Activated T-cell treated with anti-CD3 and anti-CD28 coated beads, Interleukin-2, amount 50 U/mL, for 72 hours (primary cell): ENCODE results near the gene STARD10. TPM values are rescaled to one million over a fixed set of nuclear protein-coding genes. Genes with fewer than 3 reads are reported as not detected.
A peak's percentile ranks its signal among the peaks of the same experiment; 100 is the strongest.
"Not testable (repeated sequence)": the region's sequence is repeated elsewhere in the genome, so short reads cannot be mapped to it uniquely, and the experiment has no call there.

Source experiments
- ATAC-seq, 2 donors: fragments of 150-1000 bp; cut with Tn5 transposase; replicated peaks in 1 of 2; 2 replicates each; pipeline ENCODE4 v1.10.0; 2021; ENCODE audit warnings: moderate library complexity in 2 of 2, mild to moderate bottlenecking in 1 of 2
- DNase-seq, 2 donors: peaks; one replicate each; pipeline ENCODE4 v3.0.0; 2021 to 2022; ENCODE audit warnings: mixed read lengths in 1 of 2
- H3K27ac Mint-ChIP-seq: one replicate; pipeline ENCODE4 v1.8.0; 2022; ENCODE audit warnings: mild to moderate bottlenecking, moderate library complexity, mixed read lengths
- H3K27me3 Mint-ChIP-seq: one replicate; pipeline ENCODE4 v1.8.0; 2022; ENCODE audit warnings: low read depth, mixed read lengths
- H3K36me3 Mint-ChIP-seq, 2 donors: one replicate each; pipeline ENCODE4 v1.8.0; 2022; ENCODE audit warnings: mixed read lengths in 2 of 2, mild to moderate bottlenecking in 1 of 2; ENCODE audit not compliant: insufficient read depth in 2 of 2
- H3K4me1 Mint-ChIP-seq: one replicate; pipeline ENCODE4 v1.8.0; 2022; ENCODE audit warnings: low read depth, mixed read lengths
- H3K4me3 Mint-ChIP-seq, 2 donors: one replicate each; pipeline ENCODE4 v1.8.0; 2022; ENCODE audit warnings: mild to moderate bottlenecking in 2 of 2, mixed read lengths in 2 of 2, moderate library complexity in 2 of 2
- H3K9me3 Mint-ChIP-seq, 2 donors: one replicate each; pipeline ENCODE4 v1.8.0; 2022; ENCODE audit warnings: mixed read lengths in 2 of 2
- total RNA-seq, 2 donors: library from RNA; stranded (reverse); gene quantifications; one replicate each; pipeline ENCODE4 v1.2.3, GENCODE V29; 2022

The STARD10 gene
- total RNA-seq, 2 donors from 2014 or later, result 31.9 to 41.3 TPM

- H3K4me3 Mint-ChIP-seq, result peak overlapping the region; percentile 75 to 81
- H3K27me3 Mint-ChIP-seq, H3K9me3 Mint-ChIP-seq, ATAC-seq, DNase-seq: not testable (repeated sequence)
- peaks cover 43% of the 10 kb centered on the region for H3K4me1 Mint-ChIP-seq
- H3K36me3 Mint-ChIP-seq, result peaks cover 5 to 27% of the 10 kb centered on the region in 2 donors
- H3K27ac Mint-ChIP-seq, result peak overlapping the region; percentile 72
Measured at GRCh38 chr11:72811686-72812085, 17.8 kb upstream of the STARD10 start.

GRCh38 chr11:72808331-72808798 is 14.5 kb upstream of the STARD10 start:
- Mint-ChIP-seq H3K4me3 (no peak overlapping the region), H3K27ac (no peak overlapping the region), H3K27me3 (no peaks in the 10 kb centered on the region), H3K9me3 (no peaks in the 10 kb centered on the region), H3K36me3 (peaks cover 7 to 20% of the 10 kb centered on the region in 2 donors), H3K4me1 (peaks cover 34% of the 10 kb centered on the region)
- no peak for DNase-seq
- no peak for ATAC-seq

GRCh38 chr11:72807792-72808191 is 13.9 kb upstream of the STARD10 start:
- Mint-ChIP-seq H3K4me1 (peaks cover 28% of the 10 kb centered on the region), H3K36me3 (peaks cover 5 to 19% of the 10 kb centered on the region in 2 donors), H3K27ac (no peak overlapping the region), H3K4me3 (no peak overlapping the region), H3K9me3 (no peaks in the 10 kb centered on the region), H3K27me3 (no peaks in the 10 kb centered on the region)
- DNase-seq (no peak), ATAC-seq (no peak)

GRCh38 chr11:72807021-72807693 is 13.3 kb upstream of the STARD10 start:
- Mint-ChIP-seq H3K27ac (no peak overlapping the region), H3K4me1 (peaks cover 22% of the 10 kb centered on the region), H3K9me3 (no peaks in the 10 kb centered on the region), H3K4me3 (no peak overlapping the region), H3K36me3 (peaks cover 5 to 16% of the 10 kb centered on the region in 2 donors), H3K27me3 (no peaks in the 10 kb centered on the region)
- ATAC-seq (no peak), DNase-seq (no peak)

- not testable (repeated sequence) for H3K9me3 Mint-ChIP-seq
- H3K4me1 Mint-ChIP-seq, result peaks cover 15% of the 10 kb centered on the region
Measured at GRCh38 chr11:72806378-72806777, 12.5 kb upstream of the STARD10 start.

GRCh38 chr11:72805216-72805615 is 11.4 kb upstream of the STARD10 start:
- no peak overlapping the region for H3K27ac Mint-ChIP-seq

More at GRCh38 chr11:72806378-72806777, 12.5 kb upstream of the STARD10 start:
- H3K27me3 Mint-ChIP-seq, DNase-seq, H3K4me3 Mint-ChIP-seq, ATAC-seq: not testable (repeated sequence)
- H3K27ac Mint-ChIP-seq, result peak overlapping the region; percentile 54
- H3K36me3 Mint-ChIP-seq, result peaks cover 5 to 16% of the 10 kb centered on the region in 2 donors

GRCh38 chr11:72802822-72803221 is 9.0 kb upstream of the STARD10 start:
- H3K4me1 Mint-ChIP-seq, result peaks cover 4% of the 10 kb centered on the region
- H3K36me3 Mint-ChIP-seq, result peaks cover 1 to 3% of the 10 kb centered on the region in 2 donors
- ATAC-seq, result no peak
- no peak for DNase-seq
- no peaks in the 10 kb centered on the region for H3K27me3 Mint-ChIP-seq
- no peak overlapping the region for H3K27ac Mint-ChIP-seq
- no peaks in the 10 kb centered on the region for H3K9me3 Mint-ChIP-seq
- no peak overlapping the region for H3K4me3 Mint-ChIP-seq

More at GRCh38 chr11:72805216-72805615, 11.4 kb upstream of the STARD10 start:
- Mint-ChIP-seq H3K36me3 (peaks cover 1 to 8% of the 10 kb centered on the region in 2 donors), H3K9me3 (no peaks in the 10 kb centered on the region), H3K4me1 (peaks cover 7% of the 10 kb centered on the region), H3K4me3 (no peak overlapping the region), H3K27me3 (no peaks in the 10 kb centered on the region)
- DNase-seq (no peak), ATAC-seq (no peak)

- no peaks in the 10 kb centered on the region for H3K27me3 Mint-ChIP-seq
- no peak for ATAC-seq
- H3K27ac Mint-ChIP-seq, result no peak overlapping the region
- H3K4me3 Mint-ChIP-seq, result no peak overlapping the region
- H3K9me3 Mint-ChIP-seq, result no peaks in the 10 kb centered on the region
- no peaks in the 10 kb centered on the region for H3K36me3 Mint-ChIP-seq
- DNase-seq, result no peak
- peaks cover 9% of the 10 kb centered on the region for H3K4me1 Mint-ChIP-seq
Measured at GRCh38 chr11:72799441-72799840, 5.6 kb upstream of the STARD10 start.

- no peaks in the 10 kb centered on the region for H3K27me3 Mint-ChIP-seq
- H3K9me3 Mint-ChIP-seq, result no peaks in the 10 kb centered on the region
- no peak overlapping the region for H3K27ac Mint-ChIP-seq
- DNase-seq, result no peak
- H3K4me1 Mint-ChIP-seq, result peaks cover 13% of the 10 kb centered on the region
- no peak overlapping the region for H3K4me3 Mint-ChIP-seq
- ATAC-seq, result no peak
- no peaks in the 10 kb centered on the region for H3K36me3 Mint-ChIP-seq
Measured at GRCh38 chr11:72798361-72798760, 4.5 kb upstream of the STARD10 start.

- peaks cover 32% of the 10 kb centered on the region for H3K4me1 Mint-ChIP-seq
- H3K27ac Mint-ChIP-seq, result peak overlapping the region; percentile 81
- ATAC-seq, result no peak
- no peaks in the 10 kb centered on the region for H3K27me3 Mint-ChIP-seq
- DNase-seq, result no peak
- no peaks in the 10 kb centered on the region for H3K9me3 Mint-ChIP-seq
- H3K4me3 Mint-ChIP-seq, result peak overlapping the region; percentile 79 to 91
- no peaks in the 10 kb centered on the region for H3K36me3 Mint-ChIP-seq
Measured at GRCh38 chr11:72793076-72793424, 797 bp downstream of the STARD10 start.

- no peaks in the 10 kb centered on the region for H3K36me3 Mint-ChIP-seq
- H3K4me3 Mint-ChIP-seq, result peak overlapping the region; percentile 79 to 91
- H3K27ac Mint-ChIP-seq, result peak overlapping the region; percentile 81
Measured at GRCh38 chr11:72792437-72793021, 1.3 kb downstream of the STARD10 start.

GRCh38 chr11:72791228-72791627 is 2.6 kb downstream of the STARD10 start:
- H3K36me3 Mint-ChIP-seq, DNase-seq, H3K27ac Mint-ChIP-seq, H3K4me3 Mint-ChIP-seq, H3K9me3 Mint-ChIP-seq, H3K27me3 Mint-ChIP-seq, ATAC-seq: not testable (repeated sequence)
- H3K4me1 Mint-ChIP-seq, result peaks cover 47% of the 10 kb centered on the region

More at GRCh38 chr11:72792437-72793021, 1.3 kb downstream of the STARD10 start:
- ATAC-seq (no peak), DNase-seq (no peak)
- Mint-ChIP-seq H3K9me3 (no peaks in the 10 kb centered on the region), H3K4me1 (peaks cover 37% of the 10 kb centered on the region), H3K27me3 (no peaks in the 10 kb centered on the region)

GRCh38 chr11:72789493-72790131 is 4.2 kb downstream of the STARD10 start:
- no peak overlapping the region for H3K27ac Mint-ChIP-seq
- no peak for DNase-seq
- no peaks in the 10 kb centered on the region for H3K36me3 Mint-ChIP-seq

More at GRCh38 chr11:72789493-72790131, 4.2 kb downstream of the STARD10 start:
- ATAC-seq, result no peak
- no peak overlapping the region for H3K4me3 Mint-ChIP-seq
- H3K9me3 Mint-ChIP-seq, result no peaks in the 10 kb centered on the region
- no peaks in the 10 kb centered on the region for H3K27me3 Mint-ChIP-seq
- H3K4me1 Mint-ChIP-seq, result peaks cover 43% of the 10 kb centered on the region
